Measurements from ENCODE around the gene SF1. TPM values are rescaled to one million over a fixed set of nuclear protein-coding genes. Genes with fewer than 3 reads are reported as not detected.

The SF1 gene
- total and polyA plus RNA-seq, 12 donors, result 76.2 to 395 (median 213) TPM

DNA sequence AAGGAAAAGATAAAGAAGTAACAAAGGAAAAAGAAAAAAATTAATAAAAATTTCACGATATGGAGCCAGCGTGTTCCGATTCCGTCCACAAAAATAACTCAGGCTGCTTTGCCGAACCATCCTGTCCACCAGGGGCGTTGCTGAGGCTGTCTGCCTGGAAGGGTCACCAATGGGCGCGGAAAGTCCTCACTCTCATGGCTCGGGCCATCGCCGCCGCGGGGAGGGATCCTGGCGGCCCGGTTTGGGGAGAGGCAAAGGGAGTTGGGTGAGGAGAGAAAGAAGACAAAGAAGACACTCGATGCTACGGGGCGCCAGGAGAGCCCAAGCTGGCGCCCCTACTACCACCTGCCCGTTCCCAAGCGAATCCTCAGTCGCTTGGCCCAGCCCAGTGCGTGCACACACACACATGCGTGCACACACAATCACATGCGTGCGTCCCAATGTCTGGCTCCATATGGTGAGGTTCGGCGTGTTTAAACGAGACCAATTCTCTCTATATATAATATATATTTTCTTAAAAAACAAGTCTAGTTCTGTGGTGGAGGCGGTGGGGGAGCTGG lies 13.0 kb downstream of the SF1 start:
- Histone ChIP-seq H3K27me3 (no peaks in the 10 kb centered on the region), H3K4me1 (replicated peaks in 1 of 2) (peaks cover 27 to 61% of the 10 kb centered on the region in 2 donors), H3K27ac (peak overlapping the region in 1 of 5 donors; percentile 83), H3K36me3 (replicated peaks in 1 of 2) (peaks cover 0 to 76% of the 10 kb centered on the region in 2 donors), H3K4me3 (no peak overlapping the region), H3K9me3 (replicated peaks in 1 of 3) (no peaks in the 10 kb centered on the region)
- WGBS, 4 donors, result 83 to 87% (median 84%) methylated on average over 30 of the region's 30 CpGs
- no peak for TF ChIP-seq POLR2A (IDR thresholded peaks at IDR 0.05)
- TF ChIP-seq, protein P1, sequence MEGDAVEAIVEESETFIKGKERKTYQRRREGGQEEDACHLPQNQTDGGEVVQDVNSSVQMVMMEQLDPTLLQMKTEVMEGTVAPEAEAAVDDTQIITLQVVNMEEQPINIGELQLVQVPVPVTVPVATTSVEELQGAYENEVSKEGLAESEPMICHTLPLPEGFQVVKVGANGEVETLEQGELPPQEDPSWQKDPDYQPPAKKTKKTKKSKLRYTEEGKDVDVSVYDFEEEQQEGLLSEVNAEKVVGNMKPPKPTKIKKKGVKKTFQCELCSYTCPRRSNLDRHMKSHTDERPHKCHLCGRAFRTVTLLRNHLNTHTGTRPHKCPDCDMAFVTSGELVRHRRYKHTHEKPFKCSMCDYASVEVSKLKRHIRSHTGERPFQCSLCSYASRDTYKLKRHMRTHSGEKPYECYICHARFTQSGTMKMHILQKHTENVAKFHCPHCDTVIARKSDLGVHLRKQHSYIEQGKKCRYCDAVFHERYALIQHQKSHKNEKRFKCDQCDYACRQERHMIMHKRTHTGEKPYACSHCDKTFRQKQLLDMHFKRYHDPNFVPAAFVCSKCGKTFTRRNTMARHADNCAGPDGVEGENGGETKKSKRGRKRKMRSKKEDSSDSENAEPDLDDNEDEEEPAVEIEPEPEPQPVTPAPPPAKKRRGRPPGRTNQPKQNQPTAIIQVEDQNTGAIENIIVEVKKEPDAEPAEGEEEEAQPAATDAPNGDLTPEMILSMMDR (IDR thresholded peaks at IDR 0.05), result peak in 4 of 6 experiments; percentile 20 to 28 (median 24)
- DNase-seq, result peak in 2 of 7 donors; percentile 31 to 48
- intact Hi-C loops (cut with DNase I), result no loop called here

DNA sequence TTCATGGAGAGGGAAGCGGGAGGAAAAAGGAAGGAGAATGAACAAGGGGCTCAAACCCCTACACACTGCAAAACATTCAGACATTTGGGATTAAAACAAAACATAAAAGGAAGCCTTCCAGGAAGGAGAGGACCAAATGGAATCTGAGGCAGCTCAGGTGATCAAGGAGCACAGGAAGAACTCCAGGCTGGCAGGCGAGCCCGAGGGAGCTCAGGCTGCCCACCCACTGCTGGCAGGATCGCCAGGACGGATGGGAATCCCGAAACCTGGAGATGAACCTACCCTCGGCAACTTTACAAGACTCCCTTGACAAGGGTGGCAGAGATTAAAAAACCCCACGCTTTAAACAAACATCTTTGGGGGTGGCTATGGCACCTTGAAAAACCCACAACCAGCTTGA lies 13.6 kb downstream of the SF1 start:
- no peak for TF ChIP-seq POLR2A (IDR thresholded peaks at IDR 0.05)
- TF ChIP-seq, protein P1 (IDR thresholded peaks at IDR 0.05), result no peak
- H3K9me3 ChIP-seq (replicated peaks in 1 of 3), result no peaks in the 10 kb centered on the region
- intact Hi-C loops (cut with DNase I), result no loop called here
- DNase-seq, result peak in 2 of 7 donors; percentile 15 to 19
- 74 to 80% (median 77%) methylated on average over 8 of the region's 8 CpGs for WGBS, 4 donors
- H3K36me3 ChIP-seq (replicated peaks in 1 of 2), result peaks cover 0 to 70% of the 10 kb centered on the region in 2 donors
- peak overlapping the region in 2 of 5 donors; percentile 1 to 74 for H3K27ac ChIP-seq
- H3K27me3 ChIP-seq, result no peaks in the 10 kb centered on the region
- no peak overlapping the region for H3K4me3 ChIP-seq
- H3K4me1 ChIP-seq (replicated peaks in 1 of 2), result peaks cover 27 to 67% of the 10 kb centered on the region in 2 donors

DNA sequence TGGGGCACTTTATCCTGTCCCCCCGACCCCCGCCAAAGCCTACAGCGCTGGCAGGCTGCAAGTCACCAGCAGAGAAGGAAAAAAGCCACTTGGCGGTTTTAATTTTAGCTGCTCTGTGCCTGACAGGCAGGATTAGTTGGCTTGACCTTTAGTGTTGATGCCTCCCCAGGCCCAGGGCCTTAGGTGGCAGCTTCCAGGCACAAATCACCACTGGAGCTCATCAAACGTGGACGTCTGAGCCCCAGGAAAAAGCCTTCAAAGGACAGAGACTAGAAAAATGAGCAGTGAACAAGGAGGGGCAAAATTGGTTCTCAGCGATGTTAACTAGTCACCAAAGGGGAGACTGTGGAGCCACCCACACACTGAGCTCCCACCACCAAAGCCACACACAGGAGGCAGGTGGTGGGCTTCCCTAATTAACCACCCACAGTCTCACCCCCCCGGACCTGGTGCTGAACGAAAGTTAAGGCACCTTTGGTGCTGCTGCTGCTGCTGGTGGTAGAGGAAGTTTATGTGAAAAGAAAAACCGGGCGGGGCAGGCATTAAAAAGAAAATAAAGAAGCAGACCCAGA lies 14.2 kb downstream of the SF1 start:
- peaks cover 0 to 63% of the 10 kb centered on the region in 2 donors for H3K36me3 ChIP-seq (replicated peaks in 1 of 2)
- H3K27me3 ChIP-seq, result no peaks in the 10 kb centered on the region
- H3K9me3 ChIP-seq (replicated peaks in 1 of 3), result no peaks in the 10 kb centered on the region
- TF ChIP-seq, protein P1 (IDR thresholded peaks at IDR 0.05), result no peak
- no peak for TF ChIP-seq POLR2A (IDR thresholded peaks at IDR 0.05)
- intact Hi-C loops (cut with DNase I), result no loop called here
- peaks cover 27 to 71% of the 10 kb centered on the region in 2 donors for H3K4me1 ChIP-seq (replicated peaks in 1 of 2)
- WGBS, 4 donors, result 34 to 48% (median 40%) methylated on average over 8 to 11 of the region's 11 CpGs
- no peak overlapping the region for H3K4me3 ChIP-seq
- peak overlapping the region in 4 of 5 donors; percentile 14 to 87 (median 70) for H3K27ac ChIP-seq
- peak in 2 of 7 donors; percentile 23 to 41 for DNase-seq

DNA sequence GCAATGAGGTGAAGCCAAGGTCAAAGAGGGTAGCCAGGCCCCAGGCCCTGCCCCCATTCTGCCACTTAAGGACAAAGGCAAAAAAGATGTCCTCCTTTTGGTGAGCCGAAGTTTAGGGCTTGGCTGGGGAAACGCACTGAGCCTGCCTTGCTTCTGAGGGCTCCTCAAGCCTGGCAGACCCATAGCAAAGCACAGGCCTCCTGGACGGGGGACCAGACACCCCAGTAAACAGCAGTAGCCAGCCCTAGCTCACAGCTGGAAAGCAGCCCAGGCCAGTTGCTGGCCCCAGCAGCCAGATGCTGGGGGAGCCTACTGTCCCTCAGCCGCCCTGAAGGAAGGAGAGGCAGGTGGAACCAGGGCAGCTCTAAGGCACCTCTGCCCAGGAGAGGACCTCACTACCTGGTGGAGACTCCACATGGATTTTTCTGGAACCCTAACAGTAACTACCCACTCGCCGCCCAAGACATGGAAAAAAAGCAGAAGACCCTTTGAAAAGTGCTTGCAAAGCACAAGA lies 14.8 kb downstream of the SF1 start:
- H3K27me3 ChIP-seq, result no peaks in the 10 kb centered on the region
- peaks cover 0 to 58% of the 10 kb centered on the region in 2 donors for H3K36me3 ChIP-seq (replicated peaks in 1 of 2)
- WGBS, 4 donors, result 39 to 48% (median 44%) methylated on average over 3 to 6 of the region's 6 CpGs
- no peaks in the 10 kb centered on the region for H3K9me3 ChIP-seq (replicated peaks in 1 of 3)
- TF ChIP-seq POLR2A (IDR thresholded peaks at IDR 0.05), result no peak
- TF ChIP-seq, protein P1 (IDR thresholded peaks at IDR 0.05), result no peak
- DNase-seq, result peak in 2 of 7 donors; percentile 41 to 54
- peaks cover 27 to 73% of the 10 kb centered on the region in 2 donors for H3K4me1 ChIP-seq (replicated peaks in 1 of 2)
- intact Hi-C loops (cut with DNase I), result no loop called here
- H3K27ac ChIP-seq, result peak overlapping the region; percentile 14 to 87 (median 66)
- no peak overlapping the region for H3K4me3 ChIP-seq

Data from adrenal gland (tissue), 12 donors.